ENCODE measurements around the gene WDR27. TPM values are rescaled to one million over a fixed set of nuclear protein-coding genes. Genes with fewer than 3 reads are reported as not detected.

The WDR27 gene
- total RNA-seq, 1 donor from 2014 or later = 27.2 TPM

DNA sequence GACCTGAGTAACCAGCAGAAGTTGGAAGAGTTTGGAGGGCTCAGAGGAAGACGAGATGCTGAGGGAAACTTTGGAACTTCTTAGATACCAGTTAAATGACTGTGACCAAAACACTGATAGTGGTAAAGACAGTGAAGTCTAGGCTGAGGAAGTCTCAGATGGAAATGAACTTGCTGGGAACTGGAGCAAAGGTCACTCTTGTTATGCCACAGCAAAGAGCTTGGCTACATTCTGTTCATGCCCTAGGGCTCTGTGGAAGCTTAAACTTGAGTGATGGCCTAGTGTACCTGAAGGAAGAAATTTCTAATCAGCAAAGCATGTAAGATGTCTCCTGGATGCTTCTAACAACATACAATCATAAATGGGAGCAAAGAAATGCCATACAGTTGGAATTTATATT is 24.7 kb downstream of the WDR27 start:
- DNase-seq (ENCODE audit: low read depth) = no peak
- TF ChIP-seq, protein P1, sequence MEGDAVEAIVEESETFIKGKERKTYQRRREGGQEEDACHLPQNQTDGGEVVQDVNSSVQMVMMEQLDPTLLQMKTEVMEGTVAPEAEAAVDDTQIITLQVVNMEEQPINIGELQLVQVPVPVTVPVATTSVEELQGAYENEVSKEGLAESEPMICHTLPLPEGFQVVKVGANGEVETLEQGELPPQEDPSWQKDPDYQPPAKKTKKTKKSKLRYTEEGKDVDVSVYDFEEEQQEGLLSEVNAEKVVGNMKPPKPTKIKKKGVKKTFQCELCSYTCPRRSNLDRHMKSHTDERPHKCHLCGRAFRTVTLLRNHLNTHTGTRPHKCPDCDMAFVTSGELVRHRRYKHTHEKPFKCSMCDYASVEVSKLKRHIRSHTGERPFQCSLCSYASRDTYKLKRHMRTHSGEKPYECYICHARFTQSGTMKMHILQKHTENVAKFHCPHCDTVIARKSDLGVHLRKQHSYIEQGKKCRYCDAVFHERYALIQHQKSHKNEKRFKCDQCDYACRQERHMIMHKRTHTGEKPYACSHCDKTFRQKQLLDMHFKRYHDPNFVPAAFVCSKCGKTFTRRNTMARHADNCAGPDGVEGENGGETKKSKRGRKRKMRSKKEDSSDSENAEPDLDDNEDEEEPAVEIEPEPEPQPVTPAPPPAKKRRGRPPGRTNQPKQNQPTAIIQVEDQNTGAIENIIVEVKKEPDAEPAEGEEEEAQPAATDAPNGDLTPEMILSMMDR (conservative IDR thresholded peaks at IDR 0.05; ENCODE audit: low read depth, low read length) = no peak
- H3K4me3 ChIP-seq (ENCODE audit: low read depth, low read length) = no peak overlapping the region

DNA sequence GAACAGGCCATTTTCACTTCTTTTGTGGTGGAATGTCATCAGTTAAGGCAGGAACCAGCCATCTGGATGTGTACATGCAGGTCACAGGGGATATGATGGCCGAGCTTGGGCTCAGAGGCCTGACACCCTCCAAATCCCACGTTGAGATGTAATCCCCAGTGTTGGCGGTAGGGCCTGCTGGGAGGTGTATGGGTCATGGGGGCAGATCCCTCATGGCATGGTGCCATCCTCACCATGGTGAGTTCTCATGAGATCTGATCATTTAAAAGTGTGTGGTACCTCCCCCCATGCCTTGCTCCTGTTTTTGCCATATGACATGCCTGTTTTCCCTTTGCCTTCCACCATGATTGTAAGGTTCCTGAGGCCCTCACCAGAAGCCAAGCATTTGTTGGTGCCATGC is 26.8 kb downstream of the WDR27 start:
- no peak overlapping the region for H3K4me3 ChIP-seq (ENCODE audit: low read depth, low read length)
- TF ChIP-seq, protein P1 (conservative IDR thresholded peaks at IDR 0.05; ENCODE audit: low read depth, low read length) = no peak
- no peak for DNase-seq (ENCODE audit: low read depth)

DNA sequence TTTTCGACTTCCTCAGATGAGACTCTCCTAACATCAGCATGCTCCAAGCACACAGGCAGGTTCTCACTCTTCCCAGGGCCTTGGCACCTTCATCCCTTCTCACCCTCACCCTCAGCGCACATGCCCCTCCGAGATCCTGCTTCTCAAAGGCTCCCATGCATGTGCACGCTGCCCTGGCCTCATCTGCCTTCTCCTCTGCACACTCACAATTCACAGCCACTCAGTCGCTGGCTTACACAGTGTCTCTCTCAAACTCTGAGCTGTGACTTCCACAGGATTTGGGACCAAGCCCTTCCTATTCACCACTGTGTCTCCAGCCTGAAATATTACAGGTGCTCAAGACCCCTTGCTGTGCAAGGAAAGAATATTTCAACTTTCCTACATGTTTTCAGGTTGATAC is 30.3 kb downstream of the WDR27 start:
- no peak overlapping the region for H3K4me3 ChIP-seq (ENCODE audit: low read depth, low read length)
- TF ChIP-seq, protein P1 (conservative IDR thresholded peaks at IDR 0.05; ENCODE audit: low read depth, low read length) = no peak
- no peak for DNase-seq (ENCODE audit: low read depth)

- TF ChIP-seq, protein P1 (conservative IDR thresholded peaks at IDR 0.05; ENCODE audit: low read depth, low read length) = no peak
- no peak for DNase-seq (ENCODE audit: low read depth)
- no peak overlapping the region for H3K4me3 ChIP-seq (ENCODE audit: low read depth, low read length)
These were observed 31.9 kb downstream of the WDR27 start for GRCh38 chr6:169669889-169670288.

DNA sequence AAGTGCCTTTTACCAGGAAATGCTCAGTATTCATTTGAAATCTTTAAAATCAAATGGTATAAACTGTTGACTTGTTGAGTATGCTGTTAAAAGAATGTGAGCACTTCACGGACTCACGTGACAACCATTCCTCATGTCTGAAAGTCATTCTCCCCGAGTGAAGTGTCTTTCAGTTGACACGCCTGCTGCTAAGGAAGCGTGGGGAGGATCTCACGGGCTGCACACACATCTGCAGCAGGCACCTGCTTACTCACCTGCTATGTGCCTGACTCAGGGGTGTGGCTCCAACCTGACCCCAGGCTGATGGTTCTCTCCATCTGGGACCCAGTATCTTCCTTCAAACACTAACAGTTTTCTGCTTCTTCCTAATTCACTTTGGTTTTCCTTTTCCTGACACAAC is 32.7 kb downstream of the WDR27 start:
- TF ChIP-seq, protein P1 (conservative IDR thresholded peaks at IDR 0.05; ENCODE audit: low read depth, low read length) = no peak
- no peak overlapping the region for H3K4me3 ChIP-seq (ENCODE audit: low read depth, low read length)

GRCh38 chr6:169668203-169668847 is 33.5 kb downstream of the WDR27 start:
- DNase-seq (ENCODE audit: low read depth) = no peak
- TF ChIP-seq, protein P1 (conservative IDR thresholded peaks at IDR 0.05; ENCODE audit: low read depth, low read length) = no peak
- H3K4me3 ChIP-seq (ENCODE audit: low read depth, low read length) = no peak overlapping the region

More for the DNA sequence above, 32.7 kb downstream of the WDR27 start:
- no peak for DNase-seq (ENCODE audit: low read depth)

DNA sequence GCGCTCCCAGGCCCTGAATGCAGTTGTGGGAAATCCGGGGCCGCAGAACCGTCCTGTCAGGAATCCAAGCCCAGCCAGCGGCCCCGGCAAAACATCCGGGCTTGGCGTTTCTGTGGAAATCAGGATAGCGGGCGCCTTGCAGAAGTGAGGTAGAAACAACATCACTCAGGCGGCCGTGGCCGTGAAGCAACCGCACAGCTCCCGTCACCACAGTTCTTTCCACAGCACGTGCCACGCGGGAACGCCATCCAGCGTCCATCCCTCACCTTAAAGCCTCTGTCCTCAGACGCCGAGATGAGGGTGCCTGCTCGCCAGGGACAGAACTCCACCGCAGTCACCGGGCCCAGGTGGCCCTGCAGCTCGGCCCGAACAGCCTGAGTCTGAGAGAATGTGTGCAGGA is 34.1 kb downstream of the WDR27 start:
- TF ChIP-seq, protein P1 (conservative IDR thresholded peaks at IDR 0.05; ENCODE audit: low read depth, low read length) = no peak
- no peak overlapping the region for H3K4me3 ChIP-seq (ENCODE audit: low read depth, low read length)

More for the DNA sequence above, 34.1 kb downstream of the WDR27 start:
- no peak for DNase-seq (ENCODE audit: low read depth)
